Fibroblast of skin of left biceps (primary cell): ENCODE measurements around the gene ZSCAN25.
"Not testable (repeated sequence)": the region's sequence is repeated elsewhere in the genome, so short reads cannot be mapped to it uniquely, and the experiment has no call there.

Source experiments
- DNase-seq, 2 experiments: peaks; one replicate each; pipeline ENCODE4 v3.0.0-alpha.2; 2013; ENCODE audit warnings: low read depth in 2 of 2

Gene ZSCAN25

DNA sequence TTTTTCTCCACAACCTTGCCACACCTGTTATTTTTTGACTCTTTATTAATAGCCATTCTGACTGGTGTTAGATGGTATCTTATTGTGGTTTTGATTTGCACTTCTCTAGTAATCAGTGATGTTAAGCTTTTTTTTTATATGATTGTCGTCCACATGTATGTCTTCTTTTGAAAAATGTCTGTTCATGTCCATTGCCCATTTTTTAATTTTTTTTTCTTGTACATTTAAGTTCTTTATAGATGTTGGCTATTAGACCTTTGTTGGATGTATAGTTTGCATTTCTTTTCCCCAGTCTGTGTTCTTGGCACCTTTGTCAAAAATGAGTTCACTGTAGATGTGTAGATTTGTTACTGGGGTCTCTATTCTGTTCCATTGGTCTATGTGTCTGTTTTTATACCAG, 28.8 kb downstream of the ZSCAN25 start:
- no peak for DNase-seq

DNA sequence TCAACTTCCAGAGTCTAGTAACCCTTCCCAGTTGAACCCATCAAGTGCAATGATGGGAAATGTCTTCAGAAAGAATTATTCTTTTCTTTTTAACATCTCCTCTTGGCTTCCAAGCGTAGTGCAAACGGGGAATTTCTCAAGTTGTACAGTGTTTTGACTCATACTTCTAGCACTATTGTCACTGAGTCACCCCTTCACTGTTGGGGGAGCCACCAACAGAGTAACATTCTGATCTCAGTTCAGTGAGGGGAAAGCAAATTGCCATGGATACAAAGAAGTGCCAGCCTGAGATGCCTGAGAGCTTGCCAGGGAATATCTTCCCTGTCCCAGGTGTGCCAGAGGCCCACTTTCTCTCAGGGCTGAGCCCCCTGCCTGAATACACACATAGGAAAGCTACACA, 32.1 kb downstream of the ZSCAN25 start:
- DNase-seq = no peak

DNA sequence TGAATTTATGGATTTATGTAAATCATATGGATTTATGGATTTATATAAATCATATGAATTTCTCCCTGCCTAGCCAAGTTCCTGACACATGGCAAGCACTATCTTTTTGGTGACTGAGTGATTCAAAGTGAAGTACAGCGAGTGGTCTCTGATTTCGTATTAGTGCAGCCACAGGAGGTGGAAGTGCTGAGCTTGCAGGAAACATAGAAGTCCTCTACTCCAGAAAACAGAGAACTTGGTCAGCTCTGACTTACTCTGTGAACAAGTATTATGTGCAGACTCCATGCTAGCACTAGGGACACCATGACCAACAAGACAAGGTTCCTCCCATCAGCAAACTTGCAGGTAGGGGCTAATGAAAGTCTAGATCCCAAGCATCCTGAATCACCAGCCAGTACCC, 34.5 kb downstream of the ZSCAN25 start:
- DNase-seq = no peak

DNA sequence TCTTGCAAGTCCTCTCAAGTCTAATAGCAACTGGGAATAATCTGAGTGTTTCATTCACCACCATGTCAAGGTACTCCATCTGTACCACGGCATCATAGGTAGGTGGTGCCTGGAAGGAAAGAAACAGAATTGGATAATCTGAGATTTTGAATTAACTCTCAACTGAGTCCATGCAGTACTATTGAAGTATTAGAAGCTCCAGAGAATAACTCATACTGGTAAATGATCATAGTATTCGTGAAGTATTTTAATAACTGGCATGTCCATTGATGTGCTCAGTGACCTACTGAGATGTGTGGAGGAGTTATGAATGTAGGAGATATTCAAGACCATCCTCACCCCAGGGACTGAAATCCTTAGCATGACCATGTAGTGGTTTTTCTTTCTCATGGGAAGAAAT, 35.9 kb downstream of the ZSCAN25 start:
- DNase-seq = no peak

DNA sequence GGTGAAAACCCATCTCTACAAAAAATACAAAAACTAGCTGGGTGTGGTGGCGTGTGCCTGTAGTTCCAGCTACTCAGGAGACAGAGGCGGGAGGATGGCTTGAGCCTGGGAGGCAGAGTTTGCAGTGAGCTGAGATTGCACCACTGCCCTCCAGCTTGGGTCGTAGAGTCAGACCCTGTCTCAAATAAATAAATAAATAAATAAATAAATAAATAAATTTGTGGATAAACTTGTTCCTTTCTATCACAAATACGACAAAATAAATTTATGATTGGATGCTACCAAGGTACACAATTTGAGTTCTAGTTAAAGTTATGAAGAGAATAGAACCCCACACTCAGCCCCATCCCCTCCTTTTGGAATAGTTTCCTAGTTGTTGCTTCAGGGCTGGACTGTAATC, 36.5 kb downstream of the ZSCAN25 start:
- DNase-seq = not testable (repeated sequence)

DNA sequence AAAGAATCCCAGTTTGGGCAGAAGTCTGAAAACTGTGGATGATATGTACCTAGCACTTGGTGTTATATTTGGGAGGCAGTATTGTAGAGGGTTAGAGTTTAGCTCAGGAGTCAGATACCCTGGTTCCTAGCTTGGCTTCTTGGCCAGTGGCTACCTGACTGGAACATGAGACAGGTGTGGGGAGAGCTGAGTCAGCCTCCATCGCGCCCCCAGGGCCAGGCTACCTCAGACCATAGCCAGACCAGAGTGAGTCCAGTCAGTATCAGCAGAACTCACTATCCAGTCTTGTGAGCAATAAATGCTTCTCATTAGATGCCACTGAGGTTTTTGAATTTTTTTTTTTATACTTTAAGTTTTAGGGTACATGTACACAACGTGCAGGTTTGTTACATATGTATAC, 37.0 kb downstream of the ZSCAN25 start:
- no peak for DNase-seq

DNA sequence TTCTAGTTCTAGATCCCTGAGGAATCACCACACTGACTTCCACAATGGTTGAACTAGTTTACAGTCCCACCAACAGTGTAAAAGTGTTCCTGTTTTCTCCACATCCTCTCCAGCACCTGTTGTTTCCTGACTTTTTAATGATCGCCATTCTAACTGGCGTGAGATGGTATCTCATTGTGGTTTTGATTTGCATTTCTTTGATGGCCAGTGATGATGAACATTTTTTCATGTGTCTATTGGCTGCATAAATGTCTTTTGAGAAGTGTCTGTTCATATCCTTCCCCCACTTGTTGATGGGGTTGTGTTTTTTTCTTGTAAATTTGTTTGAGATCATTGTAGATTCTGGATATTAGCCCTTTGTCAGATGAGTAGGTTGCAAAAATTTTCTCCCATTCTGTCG, 37.9 kb downstream of the ZSCAN25 start:
- DNase-seq = not testable (repeated sequence)

DNA sequence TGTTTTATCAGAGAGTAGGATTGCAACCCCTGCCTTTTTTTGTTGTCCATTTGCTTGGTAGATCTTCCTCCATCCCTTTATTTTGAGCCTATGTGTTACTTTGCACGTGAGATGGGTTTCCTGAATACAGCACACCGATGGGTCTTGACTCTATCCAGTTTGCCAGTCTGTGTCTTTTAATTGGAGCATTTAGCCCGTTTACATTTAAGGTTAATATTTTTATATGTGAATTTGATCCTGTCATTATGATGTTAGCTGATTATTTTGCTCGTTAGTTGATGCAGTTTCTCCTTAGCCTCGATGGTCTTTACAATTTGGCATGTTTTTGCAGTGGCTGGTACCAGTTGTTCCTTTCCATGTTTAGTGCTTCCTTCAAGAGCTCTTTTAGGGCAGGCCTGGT, 41.1 kb downstream of the ZSCAN25 start:
- not testable (repeated sequence) for DNase-seq

DNA sequence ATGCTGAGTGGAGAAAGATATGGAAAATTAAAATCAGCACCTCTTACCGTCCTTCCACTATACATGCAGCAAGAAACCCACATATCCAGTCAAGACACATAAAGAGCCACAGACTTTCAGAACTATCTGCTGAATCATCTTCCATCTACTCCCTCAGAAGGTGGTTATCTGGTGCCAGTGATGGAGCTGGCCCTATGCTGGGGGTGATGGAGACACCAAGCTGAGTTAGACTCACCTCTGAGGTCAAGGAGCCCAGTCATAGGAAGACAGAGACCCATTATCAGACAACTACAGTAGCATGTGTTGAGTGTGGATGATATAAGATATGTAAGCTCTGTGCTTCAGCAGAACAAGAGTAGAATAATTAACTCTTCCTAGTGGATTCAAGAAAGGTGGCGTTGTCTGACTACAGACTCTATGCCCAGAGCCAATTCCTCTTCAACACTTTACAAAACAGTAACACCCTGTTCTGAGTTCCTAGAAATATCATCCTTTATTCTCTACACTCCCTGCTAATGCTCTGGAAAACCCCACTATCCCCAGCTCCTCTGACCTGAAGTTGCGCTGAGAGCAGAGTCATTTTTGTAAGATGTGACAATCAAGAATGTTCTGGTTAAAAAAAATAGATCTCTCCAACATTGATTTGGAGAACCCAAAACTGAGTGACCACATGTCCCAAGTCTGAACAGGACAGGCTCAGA, 48.7 kb downstream of the ZSCAN25 start:
- DNase-seq = no peak

DNA sequence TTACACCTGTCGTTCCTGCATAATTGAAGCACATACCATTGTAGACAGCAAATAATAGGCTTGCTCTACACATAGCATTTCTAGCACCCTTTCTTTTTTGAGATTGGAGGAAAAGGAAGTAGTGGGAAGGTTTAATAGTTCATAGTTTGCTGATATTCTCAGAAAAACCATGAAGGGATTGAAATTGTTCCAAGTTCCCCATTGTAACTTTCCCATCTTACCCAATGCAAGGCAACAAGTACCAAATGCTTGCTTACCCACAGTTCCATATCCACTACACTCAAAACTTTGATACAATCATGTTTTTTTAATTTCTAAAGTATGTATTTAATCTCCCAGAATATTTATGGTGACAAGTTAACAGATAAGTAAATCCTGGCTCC, 49.3 kb downstream of the ZSCAN25 start:
- DNase-seq = no peak

DNA sequence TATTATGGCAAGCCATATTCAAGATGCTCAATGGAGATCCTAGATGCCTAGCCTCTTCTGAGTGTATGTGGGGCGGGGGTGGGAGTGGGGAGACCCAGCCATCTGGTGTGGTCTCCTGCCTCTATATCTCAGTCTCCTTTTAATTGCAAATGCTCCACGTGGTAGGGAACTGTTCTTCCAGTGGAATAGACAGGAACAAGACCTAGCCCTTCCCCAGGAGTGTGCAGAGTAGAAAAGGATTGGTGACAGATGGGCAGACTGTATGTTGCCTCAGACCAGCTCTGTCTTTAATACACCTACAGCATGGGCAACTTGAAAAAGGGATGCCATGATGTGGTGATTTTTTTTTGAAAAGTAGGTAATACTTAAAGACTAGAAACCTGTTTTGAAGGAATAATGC, 50.4 kb downstream of the ZSCAN25 start:
- DNase-seq = no peak

DNA sequence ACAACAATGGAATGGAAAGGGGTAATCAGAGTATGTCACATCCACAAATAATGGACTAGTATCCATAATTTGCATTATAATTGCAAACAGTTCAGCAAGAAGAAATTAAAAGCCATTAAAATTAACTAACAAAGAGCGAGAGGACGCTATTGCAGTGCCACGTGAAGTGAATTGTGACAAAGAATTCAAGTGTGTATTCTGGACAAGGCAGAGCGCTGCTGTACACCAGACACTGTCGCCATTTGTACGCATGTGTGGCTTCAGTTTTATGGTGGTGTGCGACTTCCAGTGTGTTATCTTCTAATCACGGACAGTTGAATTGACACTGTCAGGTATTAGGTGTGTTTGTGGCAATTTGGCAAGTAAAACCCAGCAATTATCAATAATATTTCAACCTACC, 51.8 kb downstream of the ZSCAN25 start:
- no peak for DNase-seq

DNA sequence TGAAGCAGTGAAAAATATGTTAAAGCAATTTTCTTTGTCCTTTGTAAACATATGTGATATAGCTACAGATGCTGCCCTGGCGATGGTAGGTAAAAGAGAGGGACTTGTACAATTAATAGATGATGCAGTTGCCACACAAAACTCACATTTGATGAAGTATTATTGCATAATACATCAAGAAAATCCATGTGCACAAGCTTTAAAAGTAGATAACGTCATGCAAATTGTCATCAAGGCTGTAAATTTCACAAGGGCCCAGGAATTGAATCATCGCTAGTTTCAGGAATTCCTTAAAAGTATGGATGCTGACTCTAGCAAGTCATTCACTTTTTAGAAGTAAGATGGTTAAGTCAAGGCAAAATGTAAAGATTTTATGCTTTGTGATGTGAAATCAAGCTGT, 53.0 kb downstream of the ZSCAN25 start:
- no peak for DNase-seq

DNA sequence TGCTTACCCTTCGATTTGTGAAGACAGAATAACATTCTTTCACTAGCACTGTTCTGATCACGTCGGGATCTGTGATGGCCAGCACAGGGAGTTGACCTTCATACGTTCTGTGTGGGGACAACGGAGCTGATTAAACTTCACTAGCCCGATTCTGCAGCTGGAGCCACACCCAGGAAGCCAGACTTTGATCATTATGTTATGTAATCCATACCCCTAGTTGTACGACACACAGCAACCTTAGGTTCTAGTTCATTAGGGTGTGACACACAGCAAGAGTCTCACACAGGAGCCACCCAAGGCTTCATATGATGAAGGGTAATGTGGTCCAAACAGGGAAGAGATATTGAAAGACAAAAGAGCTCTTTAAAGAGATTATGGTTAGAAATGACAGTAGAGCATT, 55.8 kb downstream of the ZSCAN25 start:
- no peak for DNase-seq

DNA sequence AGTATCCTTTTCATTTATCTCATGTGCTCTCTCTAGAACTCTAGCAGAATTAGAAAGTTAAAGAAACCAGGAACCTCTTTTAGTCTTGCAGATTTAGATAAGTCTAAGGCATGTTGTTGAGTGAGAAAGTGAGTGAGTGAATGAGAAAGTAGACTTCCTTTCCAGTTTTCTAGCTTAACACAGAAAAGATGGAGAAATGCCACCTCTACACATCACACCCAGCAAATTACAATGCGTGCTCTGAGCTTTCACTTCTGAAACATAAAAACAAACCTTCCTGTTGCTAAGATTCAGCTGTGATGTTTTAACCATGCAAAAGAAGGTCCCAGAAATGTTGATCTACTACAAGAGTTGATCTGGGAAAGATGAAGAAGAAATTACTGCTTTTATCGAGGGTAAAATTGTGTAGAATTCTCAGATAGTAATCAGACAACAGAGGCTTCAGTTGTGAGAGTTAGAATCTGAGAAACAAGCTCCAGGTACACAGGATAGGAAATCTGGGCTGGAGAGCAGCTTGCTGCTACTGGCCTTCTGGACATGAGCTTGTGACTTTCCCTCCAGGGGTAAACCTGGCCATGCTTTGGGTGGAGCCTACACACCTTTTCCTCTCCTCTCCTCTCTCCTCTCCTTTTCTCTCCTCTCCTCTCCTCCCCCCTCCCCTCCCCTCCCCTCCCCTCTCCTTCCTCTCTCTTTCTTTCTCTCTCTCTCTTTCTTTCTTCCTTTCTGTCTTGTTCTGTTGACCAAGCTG, 58.4 kb downstream of the ZSCAN25 start:
- DNase-seq = no peak

DNA sequence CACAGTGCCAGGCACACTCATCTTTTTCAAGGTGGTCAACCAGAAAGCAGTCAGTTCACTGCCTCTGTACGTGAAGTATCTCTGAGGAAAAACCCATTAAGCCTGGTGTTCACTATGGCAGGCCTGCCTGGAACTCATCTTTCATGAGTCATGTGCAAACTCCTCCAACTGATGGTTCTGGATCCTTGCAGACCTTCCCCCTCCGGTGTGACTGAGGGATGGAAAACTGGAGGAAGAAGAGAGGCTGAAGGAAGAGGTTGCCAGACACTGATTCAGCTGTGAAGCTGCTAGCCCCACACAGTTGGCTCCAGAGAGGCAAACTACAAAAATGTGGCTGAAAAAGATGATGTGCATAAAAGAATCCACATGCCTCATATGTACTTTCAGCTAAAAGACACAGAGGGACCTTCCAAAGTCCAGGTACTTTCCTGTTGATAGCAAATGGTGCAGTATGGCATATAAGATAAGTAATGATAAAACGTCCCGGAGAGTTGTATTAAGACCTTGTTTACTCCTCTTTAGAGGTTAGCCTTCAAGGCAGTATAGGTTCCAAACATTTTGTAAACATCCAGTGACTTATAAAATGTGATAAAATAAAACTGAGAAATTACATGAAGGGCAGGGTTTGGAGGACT, 60.4 kb downstream of the ZSCAN25 start:
- no peak for DNase-seq

DNA sequence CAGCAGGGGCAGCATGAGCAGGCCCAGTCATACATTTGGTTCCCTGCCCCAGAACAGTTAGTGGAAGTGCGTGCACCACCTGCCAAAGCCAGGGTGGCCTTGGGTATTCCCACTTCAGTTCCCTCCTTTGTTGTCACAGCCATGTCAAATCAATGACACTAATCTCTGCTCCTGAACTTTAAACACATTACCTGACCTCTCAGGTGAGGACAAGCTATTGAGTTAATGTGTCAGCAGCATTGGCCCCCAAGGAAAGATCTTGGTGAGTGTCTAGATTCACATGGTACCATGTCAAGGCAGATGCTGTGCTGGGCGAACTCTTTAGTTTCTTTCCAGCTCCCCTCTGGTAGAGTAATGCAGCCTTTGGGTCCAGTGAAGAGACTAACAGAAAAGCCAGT, 60.9 kb downstream of the ZSCAN25 start:
- DNase-seq = no peak

DNA sequence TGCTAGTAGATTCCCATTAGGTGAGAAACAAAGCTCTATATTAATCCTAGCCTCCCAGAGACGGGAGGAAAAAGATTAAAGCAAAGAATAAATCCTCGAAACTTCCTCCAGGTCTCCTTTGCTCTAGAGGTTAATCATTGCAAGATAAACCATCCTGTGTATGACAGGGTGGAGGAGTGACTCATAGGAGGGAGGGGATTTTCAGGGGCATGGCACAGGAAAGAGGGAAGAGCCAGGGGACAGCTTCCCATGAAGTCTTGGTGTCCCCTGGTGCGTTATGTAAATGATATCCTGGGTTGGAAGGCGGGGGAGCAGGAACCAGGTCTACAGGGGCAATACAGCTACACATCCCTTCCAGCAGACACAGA, 62.3 kb downstream of the ZSCAN25 start:
- no peak for DNase-seq

DNA sequence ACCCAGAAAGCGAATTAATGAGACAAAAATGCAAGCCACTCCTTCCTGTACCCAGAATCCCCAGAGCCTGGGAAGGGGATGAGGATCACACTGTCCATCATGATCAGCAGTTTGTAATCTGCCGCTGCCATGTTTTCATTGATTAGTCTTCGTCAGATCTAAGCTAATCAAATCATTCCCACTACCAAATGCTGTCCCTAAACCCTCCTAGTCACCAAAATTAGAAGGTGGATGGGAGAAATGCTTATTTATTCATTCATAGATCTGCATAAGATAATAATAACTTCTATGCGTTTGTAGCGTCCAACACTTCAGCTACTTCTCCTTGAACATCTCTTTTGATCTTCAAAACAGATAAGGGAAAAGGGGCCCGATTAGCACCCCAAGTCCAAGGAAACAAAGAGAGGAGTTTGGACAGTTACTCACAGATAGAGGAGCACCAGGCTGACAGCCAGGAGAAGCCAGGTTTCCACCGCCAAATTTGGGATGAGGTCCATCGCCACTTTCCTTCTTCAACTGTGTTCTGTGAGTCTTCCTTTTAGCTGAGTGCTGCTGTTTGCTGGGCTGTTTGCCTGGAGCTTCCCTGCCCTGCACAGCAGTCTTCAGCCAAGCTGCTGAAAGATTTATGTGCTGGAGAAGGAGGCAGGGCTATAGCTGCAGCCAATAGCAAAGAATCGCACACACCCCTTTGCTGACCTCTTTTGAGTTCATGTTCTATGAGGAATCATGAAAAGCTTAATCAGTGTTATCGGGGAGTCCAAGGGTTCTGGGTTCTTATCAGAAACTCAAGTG, 62.9 kb downstream of the ZSCAN25 start, which contains the start of gene CYP3A5:
Gene CYP3A5, minus strand, starts transcription at position 597 of the 792 bp plus-strand sequence. Its CDS starts 100 bp downstream, at position 497.
- no peak for DNase-seq
